GM10248 (cell line): ENCODE results near the gene DDX6.
"Not testable (repeated sequence)": the region's sequence is repeated elsewhere in the genome, so short reads cannot be mapped to it uniquely, and the experiment has no call there.

Source experiments
- CTCF ChIA-PET: fragments of 300-600 bp; sonication (Branson Sonifier 250); formaldehyde crosslinking; extraction: SDS; loops from one replicate; lab custom pipeline; 2021; ENCODE audit warnings: antibody characterized with exemption; lab: Yijun Ruan, JAX
- POLR2A ChIA-PET: fragments of 350-650 bp; sonication (Branson Sonifier 250); formaldehyde crosslinking; extraction: SDS; loops from one replicate; lab custom pipeline; 2020; ENCODE audit warnings: antibody characterized with exemption; lab: Yijun Ruan, JAX
- DNase-seq: peaks from one replicate; pipeline ENCODE4 v3.0.0; 2012; ENCODE audit errors: extremely low spot score
- CTCF ChIP-seq: IDR thresholded peaks from 2 replicates; pipeline ENCODE4 v1.5.1; 2012; ENCODE audit warnings: mild to moderate bottlenecking, low read depth; ENCODE audit errors: extremely low read depth, missing control alignments, control extremely low read depth

The DDX6 gene

DNA sequence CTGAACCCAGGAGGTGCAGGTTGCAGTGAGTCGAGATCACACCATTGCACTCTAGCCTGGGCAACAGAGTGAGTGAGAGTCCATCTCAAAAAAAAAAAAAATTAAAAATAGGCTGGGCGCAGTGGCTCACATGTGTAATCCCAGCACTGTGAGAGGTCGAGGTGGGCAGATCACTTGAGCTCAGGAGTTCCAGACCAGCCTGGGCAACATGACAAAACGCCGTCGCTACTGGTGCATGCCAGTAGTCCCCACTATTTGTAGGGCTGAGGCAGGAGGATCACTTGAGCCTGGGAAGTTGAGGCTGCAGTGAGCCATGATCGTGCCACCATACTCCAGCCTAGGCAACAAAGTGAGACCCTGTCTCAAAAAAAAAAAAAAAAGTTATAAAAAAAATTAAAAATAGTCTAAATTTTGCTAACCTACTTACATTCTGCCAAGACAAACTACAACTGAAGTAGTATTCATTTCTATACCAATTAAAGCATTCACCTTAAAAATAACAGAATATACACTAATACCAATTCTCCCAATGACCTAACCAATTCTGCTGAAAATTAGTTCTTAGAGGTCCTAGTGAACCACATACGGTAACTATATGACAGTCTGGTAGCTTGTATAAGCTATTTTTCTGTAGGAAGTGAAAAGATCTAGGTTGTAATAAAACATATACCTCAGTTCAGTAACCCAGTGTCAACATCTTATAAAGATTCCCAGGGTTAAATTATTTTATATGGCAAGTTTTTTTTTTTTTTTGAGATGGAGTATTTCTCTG is 7.1 kb downstream of the DDX6 start:
- POLR2A ChIA-PET, result no interaction called here
- CTCF ChIA-PET, result interaction anchor here (0.9 to 2.3 kb wide), 2 partner anchors 15 to 94 kb away, joined by 3 to 6 read pairs; no protein-coding TSS in a partner anchor
- TF ChIP-seq CTCF, result no peak
- no peak for DNase-seq

DNA sequence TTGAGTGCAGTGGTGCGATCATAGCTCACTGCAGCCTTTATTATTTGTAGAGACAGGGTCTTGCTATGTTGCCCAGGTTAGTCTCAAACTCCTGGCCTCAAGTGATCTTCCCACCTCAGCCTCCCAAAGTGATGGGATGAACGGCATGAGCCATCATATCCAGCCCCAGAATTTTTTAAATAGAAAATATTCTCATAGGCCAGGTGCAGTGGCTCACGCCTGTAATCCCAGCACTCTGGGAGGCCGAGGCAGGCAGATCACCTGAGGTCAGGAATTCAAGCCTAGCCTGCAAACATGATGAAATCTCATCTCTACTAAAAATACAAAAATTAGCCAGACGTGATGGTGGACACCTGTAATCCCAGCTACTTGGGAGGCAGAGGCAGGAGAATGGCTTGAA is 7.6 kb downstream of the DDX6 start:
- POLR2A ChIA-PET, DNase-seq, CTCF ChIA-PET: not testable (repeated sequence)

DNA sequence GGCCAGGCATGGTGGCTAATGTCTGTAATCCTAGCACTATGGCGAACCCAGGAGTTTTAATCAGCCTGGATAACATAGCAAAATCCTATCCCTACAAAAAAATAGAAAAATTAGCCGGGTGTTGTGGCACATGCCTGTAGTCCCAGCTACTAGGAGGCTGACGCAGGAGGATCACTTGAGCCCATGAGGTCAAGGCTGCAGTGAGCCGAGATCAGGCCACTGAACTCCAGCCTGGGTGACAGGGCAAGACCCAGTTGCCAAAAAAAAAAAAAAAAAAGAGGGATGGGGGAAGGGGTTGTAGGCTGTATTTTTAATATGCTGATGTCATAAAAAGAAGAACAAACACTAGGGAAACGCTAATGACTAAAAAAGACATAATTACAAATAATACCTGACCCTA is 12.1 kb downstream of the DDX6 start:
- TF ChIP-seq CTCF, result no peak
- CTCF ChIA-PET, result no interaction called here
- POLR2A ChIA-PET, result interaction anchor here (0.5 kb wide), 1 partner anchor 120 kb away, joined by 3 read pairs; no protein-coding TSS in a partner anchor
- DNase-seq, result no peak

DNA sequence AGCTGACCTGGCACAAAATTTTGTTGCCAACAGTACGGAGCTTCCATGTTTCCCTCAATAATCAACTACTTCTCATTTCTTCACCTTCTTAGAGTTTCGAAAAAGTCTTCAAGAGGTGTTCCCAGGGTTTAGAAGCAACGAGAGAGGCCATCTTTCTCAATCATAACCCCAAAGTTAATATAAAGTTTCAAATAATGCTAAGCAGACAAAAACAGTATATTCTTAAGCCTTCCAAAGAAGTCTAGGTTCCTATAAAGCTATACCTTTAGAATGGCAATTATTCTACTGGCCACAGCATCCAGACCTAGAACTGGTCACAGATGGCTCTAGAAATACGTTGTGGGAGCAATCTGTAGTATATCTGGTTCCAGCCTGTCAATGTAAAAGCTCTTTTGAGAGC is 16.9 kb downstream of the DDX6 start:
- no peak for DNase-seq
- ChIA-PET CTCF (no interaction called here), POLR2A (interaction anchor here (0.6 to 0.7 kb wide), 2 partner anchors 15 to 265 kb away, joined by 3 to 7 read pairs; no protein-coding TSS in a partner anchor)
- TF ChIP-seq CTCF, result no peak

DNA sequence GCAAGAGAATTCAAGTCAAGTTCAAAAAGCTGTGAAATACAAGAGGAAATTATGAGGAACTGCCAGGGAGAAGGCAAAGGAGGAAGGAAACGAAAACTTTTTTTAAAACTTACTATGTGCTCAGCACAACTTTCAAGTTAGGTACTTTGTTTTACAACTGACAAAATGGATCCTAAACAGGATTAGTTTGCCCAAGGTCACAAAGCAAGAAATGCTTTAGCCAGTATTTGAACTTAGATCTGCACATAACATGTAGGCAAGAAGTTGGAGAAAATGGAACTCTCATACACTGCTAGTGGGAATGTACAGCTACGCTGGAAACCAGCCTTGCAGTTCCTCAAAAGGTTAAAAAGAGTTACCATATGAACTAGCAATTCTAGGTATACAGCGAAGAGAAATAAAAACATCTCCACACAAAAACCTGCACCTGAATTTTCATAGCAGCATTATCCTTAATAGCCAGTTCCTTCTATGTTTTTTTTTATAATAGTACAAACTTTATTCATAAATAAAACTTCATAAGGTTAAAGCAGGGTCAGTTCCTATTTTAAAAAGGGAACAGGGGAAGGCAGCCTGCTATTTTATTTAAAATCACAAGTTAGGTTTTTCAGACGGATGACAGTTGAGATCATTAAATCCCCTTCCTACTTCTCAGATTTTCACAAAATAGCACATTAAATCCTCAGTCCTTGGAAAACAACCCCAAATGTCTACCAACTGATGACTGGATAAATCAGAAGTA is 19.2 kb downstream of the DDX6 start:
- no peak for DNase-seq
- ChIA-PET POLR2A (no interaction called here), CTCF (interaction anchor here (1.0 to 2.0 kb wide), 5 partner anchors 9 to 82 kb away, joined by 3 to 9 read pairs (median 5); partner anchors contain the start of gene DDX6)
- no peak for TF ChIP-seq CTCF

DNA sequence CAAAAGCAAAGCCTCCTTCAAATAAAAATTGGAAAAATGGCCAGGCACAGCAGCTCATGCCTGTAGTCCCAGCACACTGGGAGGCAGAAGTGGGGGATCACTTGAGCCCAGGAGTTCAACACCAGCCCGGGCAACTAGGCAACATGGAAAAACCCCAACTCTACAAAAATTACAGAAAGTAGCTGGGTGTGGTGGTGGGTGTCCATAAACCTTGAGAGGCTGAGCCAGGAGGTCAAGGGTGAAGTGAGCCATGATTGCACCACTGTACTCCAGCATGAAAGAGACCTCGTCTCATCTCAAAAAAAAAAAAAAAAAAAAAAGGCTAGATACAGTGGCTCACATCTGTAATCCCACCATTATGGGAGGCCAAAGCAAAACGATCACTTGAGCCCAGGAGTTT is 22.3 kb downstream of the DDX6 start:
- no peak for DNase-seq
- TF ChIP-seq CTCF, result no peak
- CTCF ChIA-PET, result interaction anchor here (0.8 to 2.1 kb wide), 4 partner anchors 16 to 115 kb away, joined by 3 to 6 read pairs (median 4); partner anchors contain the start of genes CXCR5 and DDX6
- POLR2A ChIA-PET, result no interaction called here
